KMS-11 (cell line): ENCODE measurements around the gene PRKG1.

Experiments used
- H2AFZ ChIP-seq: fragments of 200-600 bp; sonication (generic); 2 replicates; pipeline ENCODE4 v1.6.1; 2016; ENCODE audit warnings: antibody characterized with exemption, mixed run types, low read depth
- H3K27ac ChIP-seq: fragments of 200-600 bp; sonication (generic); 2 replicates; pipeline ENCODE4 v1.6.1; 2016; ENCODE audit warnings: mild to moderate bottlenecking, mixed run types
- H3K27me3 ChIP-seq: fragments of 200-600 bp; sonication (generic); 2 replicates; pipeline ENCODE4 v1.6.1; 2017; ENCODE audit warnings: mild to moderate bottlenecking, low read depth, mixed run types, moderate library complexity; ENCODE audit not compliant: insufficient read depth
- H3K36me3 ChIP-seq: fragments of 200-600 bp; sonication (generic); 2 replicates; pipeline ENCODE4 v1.6.1; 2017; ENCODE audit warnings: mild to moderate bottlenecking, mixed run types; ENCODE audit not compliant: insufficient read depth
- H3K4me1 ChIP-seq: fragments of 200-600 bp; sonication (generic); 2 replicates; pipeline ENCODE4 v1.6.1; 2016; ENCODE audit warnings: mild to moderate bottlenecking, low read depth, mixed run types; ENCODE audit not compliant: poor library complexity, severe bottlenecking
- H3K4me2 ChIP-seq: fragments of 200-600 bp; sonication (generic); 2 replicates; pipeline ENCODE4 v1.7.0; 2016; ENCODE audit warnings: mild to moderate bottlenecking, mixed run types
- H3K4me3 ChIP-seq: fragments of 200-600 bp; sonication (generic); IDR thresholded peaks from 2 replicates; pipeline ENCODE4 v1.6.1; 2017; ENCODE audit warnings: low read depth, low read length, mixed read lengths; ENCODE audit not compliant: insufficient read depth
- H3K79me2 ChIP-seq: fragments of 200-600 bp; sonication (generic); 2 replicates; pipeline ENCODE4 v1.6.1; 2016; ENCODE audit warnings: low read depth, mixed run types; ENCODE audit not compliant: insufficient read depth
- H3K9ac ChIP-seq: fragments of 200-600 bp; sonication (generic); 2 replicates; pipeline ENCODE4 v1.6.1; 2016; ENCODE audit warnings: mild to moderate bottlenecking, mixed run types
- H4K20me1 ChIP-seq: fragments of 200-600 bp; sonication (generic); 2 replicates; pipeline ENCODE4 v1.6.1; 2016; ENCODE audit warnings: mild to moderate bottlenecking, mixed run types; ENCODE audit not compliant: insufficient read depth
- TF ChIP-seq, protein P1 (sequence below): fragments of 200-600 bp; sonication (generic); conservative IDR thresholded peaks from 2 replicates; pipeline ENCODE4 v1.6.1; 2017; ENCODE audit warnings: low read depth, mild to moderate bottlenecking, antibody characterized with exemption, low read length, moderate library complexity, mixed read lengths

PRKG1 gene

DNA sequence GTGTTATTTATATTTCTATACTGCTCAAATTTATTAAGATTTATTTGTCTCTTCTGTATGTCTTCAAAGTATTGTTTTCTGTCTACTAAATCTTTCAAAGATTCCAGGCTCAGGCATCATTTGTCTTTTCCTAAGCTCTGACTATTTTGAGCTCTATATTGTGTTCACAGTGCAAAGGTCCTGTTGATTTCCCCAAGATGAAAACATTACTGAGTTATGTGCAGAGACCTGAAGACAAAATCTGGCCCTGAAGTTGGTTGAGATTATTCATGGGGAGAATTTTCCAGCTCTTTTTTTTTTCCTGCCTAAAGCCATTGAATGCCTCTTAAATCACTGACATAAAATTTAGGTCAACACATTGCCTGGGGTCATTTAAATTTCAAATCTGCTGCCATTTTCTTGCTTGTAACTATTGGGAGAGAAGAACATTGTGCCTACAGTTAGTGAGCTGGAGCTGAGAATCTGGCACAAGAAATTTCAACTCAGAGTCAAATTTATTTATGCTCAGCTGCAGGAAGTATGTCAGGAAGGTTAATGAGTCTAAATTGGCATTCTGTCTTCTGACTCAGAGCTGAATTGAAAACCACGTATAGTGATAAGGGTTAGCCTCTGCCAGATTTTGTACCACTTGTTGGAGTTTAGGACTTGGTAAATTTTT, 593.5 kb downstream of the PRKG1 start:
- Histone ChIP-seq H2AFZ (no peak overlapping the region), H3K79me2 (no peaks in the 10 kb centered on the region), H3K4me1 (no peaks in the 10 kb centered on the region), H3K36me3 (no peaks in the 10 kb centered on the region), H3K27ac (no peak overlapping the region), H3K9ac (no peak overlapping the region), H4K20me1 (no peaks in the 10 kb centered on the region), H3K27me3 (no peaks in the 10 kb centered on the region), H3K4me3 (no peak overlapping the region), H3K4me2 (no peak overlapping the region)
- TF ChIP-seq, protein P1, sequence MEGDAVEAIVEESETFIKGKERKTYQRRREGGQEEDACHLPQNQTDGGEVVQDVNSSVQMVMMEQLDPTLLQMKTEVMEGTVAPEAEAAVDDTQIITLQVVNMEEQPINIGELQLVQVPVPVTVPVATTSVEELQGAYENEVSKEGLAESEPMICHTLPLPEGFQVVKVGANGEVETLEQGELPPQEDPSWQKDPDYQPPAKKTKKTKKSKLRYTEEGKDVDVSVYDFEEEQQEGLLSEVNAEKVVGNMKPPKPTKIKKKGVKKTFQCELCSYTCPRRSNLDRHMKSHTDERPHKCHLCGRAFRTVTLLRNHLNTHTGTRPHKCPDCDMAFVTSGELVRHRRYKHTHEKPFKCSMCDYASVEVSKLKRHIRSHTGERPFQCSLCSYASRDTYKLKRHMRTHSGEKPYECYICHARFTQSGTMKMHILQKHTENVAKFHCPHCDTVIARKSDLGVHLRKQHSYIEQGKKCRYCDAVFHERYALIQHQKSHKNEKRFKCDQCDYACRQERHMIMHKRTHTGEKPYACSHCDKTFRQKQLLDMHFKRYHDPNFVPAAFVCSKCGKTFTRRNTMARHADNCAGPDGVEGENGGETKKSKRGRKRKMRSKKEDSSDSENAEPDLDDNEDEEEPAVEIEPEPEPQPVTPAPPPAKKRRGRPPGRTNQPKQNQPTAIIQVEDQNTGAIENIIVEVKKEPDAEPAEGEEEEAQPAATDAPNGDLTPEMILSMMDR: no peak

DNA sequence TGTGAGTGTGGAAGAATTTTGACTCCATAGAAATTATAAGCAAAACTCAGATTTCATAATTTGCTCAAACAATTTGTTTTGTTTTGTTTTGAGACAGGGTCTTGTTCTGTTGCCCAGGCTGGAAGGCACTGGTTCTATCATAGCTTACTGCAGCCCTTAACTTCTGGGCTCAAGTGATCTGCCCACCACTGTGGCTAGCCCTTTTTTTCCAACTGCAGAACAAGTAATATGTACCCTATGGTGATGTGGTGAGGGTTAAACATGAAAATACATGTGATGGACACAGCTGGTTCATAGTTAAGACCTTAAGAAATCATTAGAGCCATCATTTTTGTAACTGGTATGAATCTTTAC, 594.0 kb downstream of the PRKG1 start:
- no peaks in the 10 kb centered on the region for H4K20me1 ChIP-seq
- H3K27ac ChIP-seq: no peak overlapping the region
- H3K36me3 ChIP-seq: no peaks in the 10 kb centered on the region

GRCh38 chr10:51669041-51669440, 594.8 kb downstream of the PRKG1 start:
- Histone ChIP-seq H2AFZ (no peak overlapping the region), H3K9ac (no peak overlapping the region), H3K36me3 (no peaks in the 10 kb centered on the region), H3K4me1 (no peaks in the 10 kb centered on the region), H3K4me3 (no peak overlapping the region), H3K4me2 (no peak overlapping the region), H3K79me2 (no peaks in the 10 kb centered on the region), H3K27me3 (no peaks in the 10 kb centered on the region), H3K27ac (no peak overlapping the region), H4K20me1 (no peaks in the 10 kb centered on the region)
- TF ChIP-seq, protein P1: no peak

More for the DNA sequence above, 594.0 kb downstream of the PRKG1 start:
- Histone ChIP-seq H3K79me2 (no peaks in the 10 kb centered on the region), H3K4me3 (no peak overlapping the region), H3K4me2 (no peak overlapping the region), H2AFZ (no peak overlapping the region), H3K27me3 (no peaks in the 10 kb centered on the region), H3K9ac (no peak overlapping the region), H3K4me1 (no peaks in the 10 kb centered on the region)
- TF ChIP-seq, protein P1: no peak

DNA sequence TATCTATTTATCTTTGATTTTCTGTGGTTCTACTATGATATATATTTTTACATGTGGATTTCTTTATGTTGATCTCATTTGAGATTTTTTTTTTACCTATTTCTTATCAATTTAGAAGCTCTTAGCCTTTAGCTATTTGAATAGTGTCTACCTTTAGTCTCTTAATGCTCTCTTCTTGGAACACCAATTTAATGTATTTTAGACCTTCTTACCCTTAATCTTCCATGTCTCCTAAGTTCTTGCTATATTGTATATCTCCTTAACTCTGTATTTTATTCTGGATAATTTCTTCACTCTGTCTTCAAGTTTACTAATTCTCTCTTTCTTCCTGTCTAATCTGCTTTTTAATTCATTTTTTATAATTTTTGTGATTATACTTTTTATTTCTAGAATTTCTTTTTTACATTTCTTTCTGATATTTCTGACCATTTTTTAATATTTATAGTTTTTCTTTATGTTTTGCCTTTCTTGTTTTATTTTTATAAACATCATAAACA, 597.8 kb downstream of the PRKG1 start:
- Histone ChIP-seq H3K79me2 (no peaks in the 10 kb centered on the region), H3K27me3 (no peaks in the 10 kb centered on the region), H3K9ac (no peak overlapping the region), H2AFZ (no peak overlapping the region), H3K4me2 (no peak overlapping the region), H4K20me1 (no peaks in the 10 kb centered on the region), H3K27ac (no peak overlapping the region), H3K36me3 (no peaks in the 10 kb centered on the region), H3K4me1 (no peaks in the 10 kb centered on the region), H3K4me3 (no peak overlapping the region)
- TF ChIP-seq, protein P1: no peak
